ENCODE data around the gene CELA1.

CELA1 gene

GRCh38 chr12:51326698-51327439, 19.6 kb downstream of the CELA1 start:
- H3K4me3 ChIP-seq (ENCODE audit: low read depth, low read length), result no peak overlapping the region
- TF ChIP-seq, protein P1, sequence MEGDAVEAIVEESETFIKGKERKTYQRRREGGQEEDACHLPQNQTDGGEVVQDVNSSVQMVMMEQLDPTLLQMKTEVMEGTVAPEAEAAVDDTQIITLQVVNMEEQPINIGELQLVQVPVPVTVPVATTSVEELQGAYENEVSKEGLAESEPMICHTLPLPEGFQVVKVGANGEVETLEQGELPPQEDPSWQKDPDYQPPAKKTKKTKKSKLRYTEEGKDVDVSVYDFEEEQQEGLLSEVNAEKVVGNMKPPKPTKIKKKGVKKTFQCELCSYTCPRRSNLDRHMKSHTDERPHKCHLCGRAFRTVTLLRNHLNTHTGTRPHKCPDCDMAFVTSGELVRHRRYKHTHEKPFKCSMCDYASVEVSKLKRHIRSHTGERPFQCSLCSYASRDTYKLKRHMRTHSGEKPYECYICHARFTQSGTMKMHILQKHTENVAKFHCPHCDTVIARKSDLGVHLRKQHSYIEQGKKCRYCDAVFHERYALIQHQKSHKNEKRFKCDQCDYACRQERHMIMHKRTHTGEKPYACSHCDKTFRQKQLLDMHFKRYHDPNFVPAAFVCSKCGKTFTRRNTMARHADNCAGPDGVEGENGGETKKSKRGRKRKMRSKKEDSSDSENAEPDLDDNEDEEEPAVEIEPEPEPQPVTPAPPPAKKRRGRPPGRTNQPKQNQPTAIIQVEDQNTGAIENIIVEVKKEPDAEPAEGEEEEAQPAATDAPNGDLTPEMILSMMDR (IDR thresholded peaks at IDR 0.05; ENCODE audit: low read depth, low read length), result no peak

- TF ChIP-seq, protein P1 (IDR thresholded peaks at IDR 0.05; ENCODE audit: low read depth, low read length), result no peak
- H3K4me3 ChIP-seq (ENCODE audit: low read depth, low read length), result no peak overlapping the region
Measured at GRCh38 chr12:51324953-51325352, 21.5 kb downstream of the CELA1 start.

DNA sequence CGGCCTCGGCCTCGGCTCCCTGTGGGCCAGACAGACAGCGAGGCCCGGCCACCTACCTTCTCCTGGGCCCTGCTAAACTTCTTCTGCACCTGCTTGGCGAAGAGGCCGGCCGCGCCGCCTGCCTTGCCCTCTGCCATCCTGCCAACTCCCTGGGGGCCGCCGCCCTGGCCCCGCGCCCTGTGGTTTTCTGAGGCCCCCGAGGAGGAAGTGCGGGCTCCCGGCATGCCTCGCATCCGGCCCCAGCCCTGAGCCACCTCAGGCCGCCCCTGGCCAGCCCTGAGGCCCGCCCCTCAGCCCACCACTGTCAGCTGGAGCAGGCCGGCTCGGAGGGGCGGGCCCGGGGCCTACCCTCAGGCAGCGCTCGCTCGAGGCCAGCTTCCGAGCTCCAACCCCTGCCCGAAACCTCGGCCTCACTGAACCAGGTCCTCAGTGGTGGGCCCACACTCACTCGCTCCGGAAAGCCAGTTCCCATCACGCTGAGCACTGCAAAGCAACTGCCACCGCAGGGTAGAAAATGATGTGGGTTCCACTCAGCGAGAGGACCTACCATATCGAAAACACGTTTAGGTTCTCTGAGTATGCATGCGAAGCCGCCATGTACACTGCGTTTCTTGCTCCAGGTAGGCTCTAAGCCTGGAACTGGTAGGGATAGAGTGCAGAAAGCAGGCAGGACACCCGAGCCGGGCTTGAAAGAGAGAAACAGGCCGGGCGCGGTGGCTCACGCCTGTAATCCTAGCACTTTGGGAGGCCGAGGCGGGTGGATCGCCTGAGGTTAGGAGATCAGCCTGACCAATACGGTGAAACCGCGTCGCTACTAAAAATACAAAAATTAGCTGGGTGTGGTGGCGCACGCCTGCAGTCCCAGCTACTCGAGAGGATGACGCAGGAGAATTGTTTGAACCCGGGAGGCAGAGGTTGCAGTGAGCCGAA, 22.2 kb downstream of the CELA1 start, which contains the start of gene BIN2:
Gene BIN2 (minus strand): TSS at position 209 of the 930 bp plus-strand sequence. CDS start 72 bp downstream, at position 137.
- no peak within 1 kb of the TSS for H3K4me3 ChIP-seq (ENCODE audit: low read depth, low read length)

DNA sequence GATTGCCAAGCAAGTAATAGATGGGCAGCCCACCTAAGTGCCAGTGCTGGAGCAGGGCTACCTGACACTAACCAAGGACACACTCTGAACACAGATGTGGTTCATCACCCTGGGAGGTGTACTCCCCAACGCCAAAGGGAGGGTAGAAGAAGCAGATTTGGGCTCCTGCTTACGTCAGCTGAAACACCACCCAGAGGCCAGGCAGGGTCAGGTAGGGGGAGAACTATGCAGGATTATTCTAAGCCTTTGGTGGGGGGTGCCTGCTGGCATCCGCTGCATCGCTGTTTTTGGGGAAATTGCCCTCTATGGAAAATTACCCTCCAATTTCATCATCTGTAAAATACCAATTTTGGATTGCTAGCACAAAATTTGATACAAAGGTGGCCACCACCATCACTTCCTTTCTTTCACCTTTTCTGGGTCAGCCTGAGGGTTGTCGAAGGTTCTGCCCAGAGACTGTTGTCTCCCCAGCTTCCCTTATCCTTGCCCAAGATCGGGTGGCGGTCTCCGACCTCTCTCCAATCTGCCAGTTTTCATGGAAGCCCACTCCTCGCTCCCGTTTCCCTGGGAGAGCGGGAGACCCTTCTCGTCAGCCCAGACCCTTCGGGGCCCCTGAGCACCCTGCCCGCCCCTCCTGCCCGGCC, 23.0 kb downstream of the CELA1 start:
- H3K4me3 ChIP-seq (ENCODE audit: low read depth, low read length), result no peak overlapping the region
- TF ChIP-seq, protein P1 (IDR thresholded peaks at IDR 0.05; ENCODE audit: low read depth, low read length), result no peak

More for the DNA sequence above, 22.2 kb downstream of the CELA1 start, which contains the start of gene BIN2:
- TF ChIP-seq, protein P1 (IDR thresholded peaks at IDR 0.05; ENCODE audit: low read depth, low read length), result no peak

- H3K4me3 ChIP-seq (ENCODE audit: low read depth, low read length), result no peak overlapping the region
- TF ChIP-seq, protein P1 (IDR thresholded peaks at IDR 0.05; ENCODE audit: low read depth, low read length), result no peak
Measured at GRCh38 chr12:51322452-51322851, 24.0 kb downstream of the CELA1 start.

DNA sequence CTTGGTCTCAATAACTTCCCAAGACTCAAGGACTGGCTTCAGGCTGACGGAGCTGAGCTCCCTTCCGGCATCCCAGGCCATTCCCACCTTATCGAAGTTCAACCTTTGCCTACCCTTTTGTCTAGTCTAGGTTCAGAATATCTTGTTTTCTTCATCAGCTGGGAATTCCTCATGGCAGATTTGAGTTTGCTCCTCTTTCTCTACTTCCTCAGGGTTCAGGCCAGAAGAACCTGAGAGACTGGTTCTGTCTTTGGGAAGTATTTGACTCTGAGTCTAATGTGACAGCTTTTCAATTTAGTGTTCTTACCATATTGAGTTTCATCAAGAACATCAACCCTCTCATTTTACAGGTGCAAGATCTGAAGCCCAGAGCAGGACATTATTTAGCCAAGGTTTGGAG, 24.6 kb downstream of the CELA1 start:
- TF ChIP-seq, protein P1 (IDR thresholded peaks at IDR 0.05; ENCODE audit: low read depth, low read length), result no peak
- no peak overlapping the region for H3K4me3 ChIP-seq (ENCODE audit: low read depth, low read length)

All from WI38 (cell line).